Raji (cell line): ENCODE results near the gene MAML3.

Experiments
- POLR2A ChIP-seq: IDR thresholded peaks from 2 replicates; pipeline ENCODE4 v1.6.1; 2011; ENCODE audit warnings: low read depth, low read length, control low read depth; ENCODE audit not compliant: insufficient read depth

MAML3 gene

GRCh38 chr4:140141210-140141835 is 12.7 kb downstream of the MAML3 start:
- TF ChIP-seq POLR2A = no peak

GRCh38 chr4:140140566-140140965 is 13.4 kb downstream of the MAML3 start:
- TF ChIP-seq POLR2A = no peak

- no peak for TF ChIP-seq POLR2A
Measured at GRCh38 chr4:140138428-140138827, 15.6 kb downstream of the MAML3 start.

GRCh38 chr4:140137671-140138070 is 16.3 kb downstream of the MAML3 start:
- TF ChIP-seq POLR2A = no peak

GRCh38 chr4:140136509-140136908 is 17.5 kb downstream of the MAML3 start:
- no peak for TF ChIP-seq POLR2A

- TF ChIP-seq POLR2A = no peak
Measured at GRCh38 chr4:140135529-140136088, 18.4 kb downstream of the MAML3 start.

GRCh38 chr4:140134746-140135425 is 19.1 kb downstream of the MAML3 start:
- no peak for TF ChIP-seq POLR2A

- no peak for TF ChIP-seq POLR2A
Measured at GRCh38 chr4:140133576-140133975, 20.4 kb downstream of the MAML3 start.

- TF ChIP-seq POLR2A = no peak
Measured at GRCh38 chr4:140131675-140132229, 22.2 kb downstream of the MAML3 start.

GRCh38 chr4:140130677-140131076 is 23.3 kb downstream of the MAML3 start:
- TF ChIP-seq POLR2A = no peak

- TF ChIP-seq POLR2A = no peak
Measured at GRCh38 chr4:140127422-140127821, 26.6 kb downstream of the MAML3 start.

GRCh38 chr4:140126261-140126660 is 27.7 kb downstream of the MAML3 start:
- TF ChIP-seq POLR2A = no peak

GRCh38 chr4:140125374-140125773 is 28.6 kb downstream of the MAML3 start:
- no peak for TF ChIP-seq POLR2A

- no peak for TF ChIP-seq POLR2A
Measured at GRCh38 chr4:140123666-140124377, 30.2 kb downstream of the MAML3 start.

- TF ChIP-seq POLR2A = no peak
Measured at GRCh38 chr4:140122891-140123290, 31.1 kb downstream of the MAML3 start.

- no peak for TF ChIP-seq POLR2A
Measured at GRCh38 chr4:140121646-140122045, 32.3 kb downstream of the MAML3 start.

- no peak for TF ChIP-seq POLR2A
Measured at GRCh38 chr4:140118931-140119640, 34.9 kb downstream of the MAML3 start.
